SK-N-SH (cell line): ENCODE measurements around the gene CEP170.

Source experiments
- CTCF ChIP-seq: fragments of 200-600 bp; sonication (generic); IDR thresholded peaks from 2 replicates; pipeline ENCODE4 v1.6.1; 2017; ENCODE audit warnings: antibody characterized with exemption, mild to moderate bottlenecking, moderate library complexity
- EP300 ChIP-seq, 2 experiments: IDR thresholded peaks; 2 replicates each; pipeline versions ENCODE4 v1.4.0 to v1.6.1; 2012; ENCODE audit warnings: borderline replicate concordance in 1 of 2, low read depth in 1 of 2, low read length in 1 of 2
- EZH2phosphoT487 ChIP-seq: fragments of 200-600 bp; sonication (generic); IDR thresholded peaks from 2 replicates; pipeline ENCODE4 v1.6.1; 2017; ENCODE audit warnings: low read depth, mixed run types, mild to moderate bottlenecking, antibody characterized with exemption, moderate library complexity, borderline replicate concordance
- FOXM1 ChIP-seq: IDR thresholded peaks from 2 replicates; pipeline ENCODE4 v1.4.0; 2012; ENCODE audit warnings: low read depth, mild to moderate bottlenecking
- MAX ChIP-seq: IDR thresholded peaks from 2 replicates; pipeline ENCODE4 v1.4.0; 2012; ENCODE audit warnings: low read depth
- MEF2A ChIP-seq: IDR thresholded peaks from 2 replicates; pipeline ENCODE4 v1.4.0; 2012; ENCODE audit warnings: low read depth, borderline replicate concordance
- MXI1 ChIP-seq: IDR thresholded peaks from 2 replicates; pipeline ENCODE4 v1.6.1; 2012; ENCODE audit warnings: mild to moderate bottlenecking, low read depth, low read length, improper control_type of control experiment
- RAD21 ChIP-seq: IDR thresholded peaks from 2 replicates; pipeline ENCODE4 v1.6.1; 2012; ENCODE audit warnings: mild to moderate bottlenecking, low read length
- RCOR1 ChIP-seq: fragments of 150-350 bp; IDR thresholded peaks from 2 replicates; pipeline ENCODE4 v1.6.1; 2017; ENCODE audit warnings: antibody characterized with exemption, low read length
- RFX5 ChIP-seq: IDR thresholded peaks from 2 replicates; pipeline ENCODE4 v1.6.1; 2012; ENCODE audit warnings: mild to moderate bottlenecking, improper control_type of control experiment, low read length
- RXRA ChIP-seq: IDR thresholded peaks from 2 replicates; pipeline ENCODE4 v1.4.0; 2012; ENCODE audit warnings: low read depth, mild to moderate bottlenecking, borderline replicate concordance
- SIN3A ChIP-seq: IDR thresholded peaks from 2 replicates; pipeline ENCODE4 v1.6.1; 2012; ENCODE audit warnings: low read depth, mild to moderate bottlenecking, low read length, moderate library complexity, borderline replicate concordance
- TF ChIP-seq, protein P1 (sequence below): IDR thresholded peaks from 2 replicates; pipeline ENCODE4 v1.4.0; 2012; ENCODE audit warnings: low read depth, borderline replicate concordance

GRCh38 chr1:243273506-243273905 is 18.4 kb upstream of the CEP170 start:
- TF ChIP-seq CTCF (no peak), EP300 (IDR thresholded peaks at IDR 0.05; ENCODE audit: borderline replicate concordance in 1 of 2, low read depth in 1 of 2, low read length in 1 of 2) (no peak), RXRA (no peak), MAX (no peak), RCOR1 (no peak), EZH2phosphoT487 (no peak), MEF2A (no peak), MXI1 (no peak), RFX5 (no peak), FOXM1 (no peak), SIN3A (no peak), RAD21 (no peak)
- TF ChIP-seq, protein P1, sequence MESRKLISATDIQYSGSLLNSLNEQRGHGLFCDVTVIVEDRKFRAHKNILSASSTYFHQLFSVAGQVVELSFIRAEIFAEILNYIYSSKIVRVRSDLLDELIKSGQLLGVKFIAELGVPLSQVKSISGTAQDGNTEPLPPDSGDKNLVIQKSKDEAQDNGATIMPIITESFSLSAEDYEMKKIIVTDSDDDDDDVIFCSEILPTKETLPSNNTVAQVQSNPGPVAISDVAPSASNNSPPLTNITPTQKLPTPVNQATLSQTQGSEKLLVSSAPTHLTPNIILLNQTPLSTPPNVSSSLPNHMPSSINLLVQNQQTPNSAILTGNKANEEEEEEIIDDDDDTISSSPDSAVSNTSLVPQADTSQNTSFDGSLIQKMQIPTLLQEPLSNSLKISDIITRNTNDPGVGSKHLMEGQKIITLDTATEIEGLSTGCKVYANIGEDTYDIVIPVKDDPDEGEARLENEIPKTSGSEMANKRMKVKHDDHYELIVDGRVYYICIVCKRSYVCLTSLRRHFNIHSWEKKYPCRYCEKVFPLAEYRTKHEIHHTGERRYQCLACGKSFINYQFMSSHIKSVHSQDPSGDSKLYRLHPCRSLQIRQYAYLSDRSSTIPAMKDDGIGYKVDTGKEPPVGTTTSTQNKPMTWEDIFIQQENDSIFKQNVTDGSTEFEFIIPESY = no peak
